Activated CD8-positive, alpha-beta T cell treated with anti-CD3 and anti-CD28 coated beads for 36 hours (primary cell): Measurements from ENCODE around the gene CYB5B. TPM values are rescaled to one million over a fixed set of nuclear protein-coding genes. Genes with fewer than 3 reads are reported as not detected.

Experiments used
- ATAC-seq: fragments of 200-7000 bp; cut with Tn5 transposase; one replicate; pipeline ENCODE4 v1.10.0; 2021; ENCODE audit warnings: mild to moderate bottlenecking, moderate library complexity
- CTCF ChIA-PET: fragments of 350-600 bp; sonication (Branson Sonifier 250); formaldehyde crosslinking; loops from one replicate; lab custom pipeline; 2021; ENCODE audit warnings: antibody characterized with exemption; lab: Charles Lee
- POLR2A ChIA-PET: fragments of 350-600 bp; sonication (Branson Sonifier 250); formaldehyde crosslinking; loops from one replicate; lab custom pipeline; 2021; ENCODE audit warnings: antibody characterized with exemption; lab: Charles Lee
- DNase-seq: peaks from one replicate; pipeline ENCODE4 v3.0.0-alpha.2; 2020
- H3K27ac Mint-ChIP-seq: one replicate; pipeline ENCODE4 v1.8.0; 2021; ENCODE audit warnings: mild to moderate bottlenecking, mixed read lengths
- H3K27me3 Mint-ChIP-seq: one replicate; pipeline ENCODE4 v1.8.0; 2021; ENCODE audit warnings: mixed read lengths
- H3K36me3 Mint-ChIP-seq: one replicate; pipeline ENCODE4 v1.8.0; 2021; ENCODE audit warnings: low read depth, mixed read lengths
- H3K4me1 Mint-ChIP-seq: one replicate; pipeline ENCODE4 v1.8.0; 2021; ENCODE audit warnings: low read depth, mixed read lengths
- H3K4me3 Mint-ChIP-seq: one replicate; pipeline ENCODE4 v1.8.0; 2021; ENCODE audit warnings: mild to moderate bottlenecking, moderate library complexity, mixed read lengths
- H3K9me3 Mint-ChIP-seq: one replicate; pipeline ENCODE4 v1.8.0; 2021; ENCODE audit warnings: mixed read lengths
- CTCF ChIP-seq: fragments of 200-600 bp; IDR thresholded peaks from one replicate; pipeline ENCODE4 v1.8.0; 2022; ENCODE audit warnings: antibody characterized with exemption, mild to moderate bottlenecking
- intact Hi-C: fragments of 100-400 bp; cut with micrococcal nuclease; formaldehyde crosslinking; loops from one replicate; pipeline ENCODE4 v1.10.0; 2022
- total RNA-seq, 2 experiments: library from RNA; stranded (reverse); gene quantifications; one replicate each; pipeline ENCODE4 v1.2.3, GENCODE V29; 2021

The CYB5B gene
- total RNA-seq, 2 experiments from 2014 or later, result 159 to 163 TPM

GRCh38 chr16:69431948-69432468, 7.6 kb downstream of the CYB5B start:
- CTCF ChIA-PET, result interaction anchor here (2.3 kb wide), 1 partner anchor 36 kb away, joined by 12 read pairs; no protein-coding TSS in a partner anchor
- Mint-ChIP-seq H3K36me3 (peaks cover 77% of the 10 kb centered on the region), H3K9me3 (peaks cover 10% of the 10 kb centered on the region), H3K27ac (peak overlapping the region; percentile 21), H3K27me3 (no peaks in the 10 kb centered on the region), H3K4me3 (no peak overlapping the region), H3K4me1 (peaks cover 60% of the 10 kb centered on the region)
- POLR2A ChIA-PET, result interaction anchor here (1.2 kb wide), 1 partner anchor 135 kb away, joined by 3 read pairs; no protein-coding TSS in a partner anchor
- no peak for TF ChIP-seq CTCF
- intact Hi-C loops, result loop anchor here (5.0 kb wide), 1 partner anchor 35 kb away; no protein-coding TSS in a partner anchor
- ATAC-seq (peak; percentile 35), DNase-seq (no peak)

- no peak for ATAC-seq
- Mint-ChIP-seq H3K27me3 (no peaks in the 10 kb centered on the region), H3K9me3 (peaks cover 4% of the 10 kb centered on the region), H3K4me1 (peaks cover 67% of the 10 kb centered on the region), H3K27ac (peak overlapping the region; percentile 80), H3K36me3 (peaks cover 72% of the 10 kb centered on the region), H3K4me3 (no peak overlapping the region)
- no peak for TF ChIP-seq CTCF
- ChIA-PET POLR2A (no interaction called here), CTCF (interaction anchor here (1.3 kb wide), 1 partner anchor 38 kb away, joined by 5 read pairs; no protein-coding TSS in a partner anchor)
- intact Hi-C loops, result loop anchor here (5.0 kb wide), 1 partner anchor 33 kb away; no protein-coding TSS in a partner anchor
- no peak for DNase-seq
Measured at GRCh38 chr16:69434066-69434465, 9.6 kb downstream of the CYB5B start.

GRCh38 chr16:69435977-69436820, 11.8 kb downstream of the CYB5B start:
- H3K4me1 Mint-ChIP-seq, result peaks cover 69% of the 10 kb centered on the region
- H3K4me3 Mint-ChIP-seq, result no peak overlapping the region
- ChIA-PET POLR2A (interaction anchor here (1.0 kb wide), 1 partner anchor 15 kb away, joined by 3 read pairs; no protein-coding TSS in a partner anchor), CTCF (interaction anchor here (1.1 kb wide), 1 partner anchor 9 kb away, joined by 3 read pairs; no protein-coding TSS in a partner anchor)
- H3K27ac Mint-ChIP-seq, result peak overlapping the region; percentile 19
- no peaks in the 10 kb centered on the region for H3K27me3 Mint-ChIP-seq
- ATAC-seq, result no peak
- no peak for TF ChIP-seq CTCF
- intact Hi-C loops, result no loop called here
- DNase-seq, result no peak
- peaks cover 68% of the 10 kb centered on the region for H3K36me3 Mint-ChIP-seq
- H3K9me3 Mint-ChIP-seq, result no peaks in the 10 kb centered on the region

- Mint-ChIP-seq H3K4me3 (no peak overlapping the region), H3K27me3 (no peaks in the 10 kb centered on the region), H3K27ac (peak overlapping the region; percentile 37), H3K4me1 (peaks cover 71% of the 10 kb centered on the region), H3K9me3 (no peaks in the 10 kb centered on the region), H3K36me3 (peaks cover 67% of the 10 kb centered on the region)
- no peak for DNase-seq
- ChIA-PET CTCF (no interaction called here), POLR2A (no interaction called here)
- TF ChIP-seq CTCF, result no peak
- intact Hi-C loops, result no loop called here
- ATAC-seq, result no peak
Measured at GRCh38 chr16:69436896-69437295, 12.5 kb downstream of the CYB5B start.
